OCI-LY7 (cell line): ENCODE measurements around the gene GRB7. TPM values are rescaled to one million over a fixed set of nuclear protein-coding genes. Genes with fewer than 3 reads are reported as not detected.

Source experiments
- BruUV-seq: library from RNA; stranded (reverse); fragments of 400-500 nt; replicated peaks from 2 replicates; lab custom pipeline; 2021; lab: Mats Ljungman, UMichigan
- CTCF ChIA-PET: fragments of 300-600 bp; sonication (Branson Sonifier 250); formaldehyde crosslinking; loops from one replicate; lab custom pipeline; 2022; ENCODE audit warnings: antibody characterized with exemption; ENCODE audit not compliant: unreplicated experiment; lab: Charles Lee
- POLR2A ChIA-PET: fragments of 300-600 bp; sonication (Branson Sonifier 250); formaldehyde crosslinking; loops from one replicate; lab custom pipeline; 2022; ENCODE audit warnings: antibody characterized with exemption; lab: Charles Lee
- DNase-seq: peaks from one replicate; pipeline ENCODE4 v3.0.0-alpha.2; 2015; ENCODE audit warnings: low spot score
- H2AFZ ChIP-seq: fragments of 200-600 bp; sonication (generic), shearing (Covaris generic); 2 replicates; pipeline ENCODE4 v1.6.1; 2014; ENCODE audit warnings: mild to moderate bottlenecking, antibody characterized with exemption, low read length, moderate library complexity
- H3K27ac ChIP-seq: fragments of 200-600 bp; sonication (generic); 2 replicates; pipeline ENCODE4 v1.5.1; 2014; ENCODE audit warnings: mixed run types, low read depth, mild to moderate bottlenecking, moderate library complexity, low read length, inconsistent platforms; ENCODE audit not compliant: poor library complexity, severe bottlenecking
- H3K36me3 ChIP-seq: fragments of 200-600 bp; sonication (generic); 2 replicates; pipeline ENCODE4 v1.6.1; 2014; ENCODE audit warnings: mild to moderate bottlenecking, antibody characterized with exemption, low read length, moderate library complexity, mixed read lengths; ENCODE audit not compliant: insufficient read depth
- H3K4me1 ChIP-seq: fragments of 200-600 bp; sonication (generic); 2 replicates; pipeline ENCODE4 v1.5.1; 2014; ENCODE audit warnings: mild to moderate bottlenecking, low read length; ENCODE audit not compliant: insufficient read depth, poor library complexity, severe bottlenecking
- H3K4me2 ChIP-seq: fragments of 200-600 bp; sonication (generic); 2 replicates; pipeline ENCODE4 v1.6.1; 2014; ENCODE audit warnings: mild to moderate bottlenecking, low read length
- H3K4me3 ChIP-seq: fragments of 200-600 bp; sonication (generic); 2 replicates; pipeline ENCODE4 v1.5.1; 2014; ENCODE audit warnings: mild to moderate bottlenecking, low read depth, low read length; ENCODE audit not compliant: poor library complexity, severe bottlenecking
- H3K79me2 ChIP-seq: fragments of 200-600 bp; sonication (generic); 2 replicates; pipeline ENCODE4 v1.6.1; 2016; ENCODE audit warnings: low read depth, mild to moderate bottlenecking, low read length, moderate library complexity, mixed read lengths; ENCODE audit not compliant: insufficient read depth
- H3K9me2 ChIP-seq: fragments of 200-600 bp; sonication (generic); 2 replicates; pipeline ENCODE4 v1.6.1; 2016; ENCODE audit warnings: mild to moderate bottlenecking, low read length, mixed read lengths; ENCODE audit not compliant: insufficient read depth
- H3K9me3 ChIP-seq: fragments of 200-600 bp; sonication (generic); 2 replicates; pipeline ENCODE4 v1.6.1; 2014; ENCODE audit warnings: mild to moderate bottlenecking, mixed run types, low read length, mixed read lengths
- H4K20me1 ChIP-seq: fragments of 200-600 bp; sonication (generic); 2 replicates; pipeline ENCODE4 v1.6.1; 2014; ENCODE audit warnings: mild to moderate bottlenecking, antibody characterized with exemption, low read length, moderate library complexity, mixed read lengths; ENCODE audit not compliant: insufficient read depth
- CTCF ChIP-seq: fragments of 200-600 bp; sonication (generic); conservative IDR thresholded peaks from 2 replicates; pipeline ENCODE4 v1.5.1; 2014; ENCODE audit warnings: mild to moderate bottlenecking, antibody characterized with exemption, low read length, moderate library complexity, mixed read lengths
- EZH2phosphoT487 ChIP-seq: fragments of 200-600 bp; sonication (generic); IDR thresholded peaks from 2 replicates; pipeline ENCODE4 v1.6.1; 2018; ENCODE audit warnings: low read depth, borderline replicate concordance, mild to moderate bottlenecking, mixed run types, antibody characterized with exemption, low read length, moderate library complexity, mixed read lengths
- intact Hi-C: fragments of 100-400 bp; cut with micrococcal nuclease; formaldehyde crosslinking; loops from one replicate; pipeline ENCODE4 v1.10.0; 2022; ENCODE audit not compliant: unreplicated experiment
- total RNA-seq, 2 experiments: library from RNA; depleted of rRNA in 1 of 2; stranded (reverse); fragments of >200 nt in 1 of 2; shearing (Covaris generic) in 1 of 2; gene quantifications; 2 replicates each; pipeline ENCODE4 v1.2.3, GENCODE V29; 2014 to 2022

GRB7 gene
- total RNA-seq, 2 experiments from 2014 or later, result 0.25 TPM; not detected in 1

- Histone ChIP-seq H3K36me3 (no peaks in the 10 kb centered on the region), H3K79me2 (no peaks in the 10 kb centered on the region), H4K20me1 (no peaks in the 10 kb centered on the region), H3K9me2 (no peaks in the 10 kb centered on the region), H3K4me2 (no peak overlapping the region), H3K9me3 (no peaks in the 10 kb centered on the region), H2AFZ (no peak overlapping the region), H3K27ac (no peak overlapping the region), H3K4me3 (no peak overlapping the region), H3K4me1 (peaks cover 4% of the 10 kb centered on the region)
- no TSS peak for BruUV-seq
- ChIA-PET POLR2A (interaction anchor here (0.6 to 0.9 kb wide), 2 partner anchors 9 to 30 kb away, joined by 3 to 4 read pairs; no protein-coding TSS in a partner anchor), CTCF (no interaction called here)
- no peak for TF ChIP-seq CTCF
- no peak for TF ChIP-seq EZH2phosphoT487
- DNase-seq, result no peak
- intact Hi-C loops, result no loop called here
Measured at GRCh38 chr17:39701012-39701783, 36.5 kb upstream of the GRB7 start.

DNA sequence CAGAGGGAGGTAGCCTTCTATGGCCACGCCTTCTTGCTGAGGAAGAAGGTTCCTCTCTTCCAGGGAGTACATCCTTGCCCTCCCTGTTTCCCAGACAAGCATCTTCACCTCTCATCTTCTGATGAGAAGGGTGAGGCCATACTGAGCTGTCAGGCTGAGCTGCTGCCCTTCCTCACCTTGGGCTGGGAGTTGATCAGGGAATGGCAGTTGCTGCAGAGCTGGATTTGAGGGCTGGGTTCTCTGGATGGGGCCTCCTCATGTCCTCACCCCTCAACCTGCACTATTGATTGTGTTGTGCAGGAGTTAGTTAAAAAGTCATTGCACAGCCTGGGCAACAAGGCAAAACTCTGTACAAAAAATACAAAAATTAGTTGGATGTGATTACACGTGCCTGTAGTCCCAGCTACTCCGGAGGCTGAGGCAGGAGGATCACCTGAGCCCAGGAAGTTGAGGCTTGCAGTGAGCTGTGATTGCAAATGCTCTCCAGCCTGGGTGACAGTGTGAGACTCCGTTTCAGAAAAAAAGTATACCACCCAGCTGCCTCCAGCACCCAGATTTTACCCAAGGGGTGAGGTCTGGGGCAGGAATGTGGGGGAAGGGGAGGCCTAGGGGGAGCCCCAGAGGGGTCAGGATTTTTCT, 35.8 kb upstream of the GRB7 start:
- no peaks in the 10 kb centered on the region for H3K9me3 ChIP-seq
- no peak for DNase-seq
- H3K4me2 ChIP-seq, result no peak overlapping the region
- no peaks in the 10 kb centered on the region for H3K79me2 ChIP-seq
- ChIA-PET POLR2A (interaction anchor here (0.6 kb wide), 1 partner anchor 29 kb away, joined by 4 read pairs; no protein-coding TSS in a partner anchor), CTCF (no interaction called here)
- no peaks in the 10 kb centered on the region for H3K36me3 ChIP-seq
- H3K4me1 ChIP-seq, result peaks cover 4% of the 10 kb centered on the region
- no peaks in the 10 kb centered on the region for H4K20me1 ChIP-seq
- TF ChIP-seq CTCF (no peak), EZH2phosphoT487 (no peak)
- BruUV-seq, result no TSS peak
- H3K4me3 ChIP-seq, result no peak overlapping the region
- no peak overlapping the region for H2AFZ ChIP-seq
- no peaks in the 10 kb centered on the region for H3K9me2 ChIP-seq
- no peak overlapping the region for H3K27ac ChIP-seq
- intact Hi-C loops, result no loop called here
